Mesenchymal stem cell (in vitro differentiated cells and primary cell): ENCODE data around the gene RAB11FIP2.
"Not testable (repeated sequence)": the region's sequence is repeated elsewhere in the genome, so short reads cannot be mapped to it uniquely, and the experiment has no call there.

Source experiments
- DNase-seq: peaks from one replicate; pipeline ENCODE4 v3.0.0-alpha.2; 2013
- H2AFZ ChIP-seq: one replicate; pipeline ENCODE4 v1.6.1; 2013; ENCODE audit warnings: low read depth, mild to moderate bottlenecking, control low read depth, inconsistent platforms, low read length, moderate library complexity
- H2AK5ac ChIP-seq: 2 replicates; pipeline ENCODE4 v1.6.1; 2013; ENCODE audit warnings: low read length, moderate library complexity, mild to moderate bottlenecking, inconsistent platforms; ENCODE audit not compliant: severe bottlenecking
- H2BK120ac ChIP-seq: one replicate; pipeline ENCODE4 v1.6.1; 2013; ENCODE audit warnings: low read depth, mild to moderate bottlenecking, inconsistent platforms, low read length, moderate library complexity
- H2BK12ac ChIP-seq, 2 experiments: one replicate each; pipeline ENCODE4 v1.6.1; 2013; ENCODE audit warnings: inconsistent platforms in 2 of 2, low read length in 2 of 2, mild to moderate bottlenecking in 2 of 2, moderate library complexity in 2 of 2, control low read depth in 1 of 2
- H2BK15ac ChIP-seq: one replicate; pipeline ENCODE4 v1.6.1; 2013; ENCODE audit warnings: mild to moderate bottlenecking, low read depth, inconsistent platforms; ENCODE audit not compliant: poor library complexity, severe bottlenecking
- H2BK5ac ChIP-seq: 2 replicates; pipeline ENCODE4 v1.6.1; 2013; ENCODE audit warnings: low read depth, mild to moderate bottlenecking, low read length, control low read depth, inconsistent platforms; ENCODE audit not compliant: poor library complexity, severe bottlenecking
- H3K14ac ChIP-seq, 2 experiments: one replicate each; pipeline ENCODE4 v1.6.1; 2013; ENCODE audit warnings: inconsistent platforms in 2 of 2, low read length in 2 of 2, control low read depth in 1 of 2, mild to moderate bottlenecking in 1 of 2, moderate library complexity in 1 of 2
- H3K18ac ChIP-seq, 2 experiments: one replicate each; pipeline ENCODE4 v1.6.1; 2013; ENCODE audit warnings: inconsistent platforms in 2 of 2, low read length in 2 of 2, control low read depth in 1 of 2, low read depth in 1 of 2, mild to moderate bottlenecking in 1 of 2
- H3K23ac ChIP-seq, 2 experiments: one replicate each; pipeline ENCODE4 v1.6.1; 2013; ENCODE audit warnings: inconsistent platforms in 2 of 2, low read length in 2 of 2, mild to moderate bottlenecking in 2 of 2, moderate library complexity in 2 of 2, control low read depth in 1 of 2
- H3K27ac ChIP-seq: 2 replicates; pipeline ENCODE4 v1.5.1; 2013; ENCODE audit warnings: mild to moderate bottlenecking, moderate library complexity, low read length, control low read depth, inconsistent platforms; ENCODE audit not compliant: poor library complexity, severe bottlenecking
- H3K27me3 ChIP-seq, 2 experiments: 2 replicates each; pipeline versions ENCODE4 v1.6.1 to v1.7.0; 2013; ENCODE audit warnings: low read length in 2 of 2, mild to moderate bottlenecking in 2 of 2, moderate library complexity in 2 of 2, control low read depth in 1 of 2, inconsistent platforms in 1 of 2; ENCODE audit not compliant: control insufficient read depth in 1 of 2, insufficient read depth in 1 of 2
- H3K36me3 ChIP-seq, 2 experiments: 2 replicates each; pipeline versions ENCODE4 v1.6.1 to v1.7.0; 2013; ENCODE audit warnings: low read length in 2 of 2, control low read depth in 1 of 2, inconsistent platforms in 1 of 2, low read depth in 1 of 2, mild to moderate bottlenecking in 1 of 2; ENCODE audit not compliant: insufficient read depth in 2 of 2, control insufficient read depth in 1 of 2
- H3K4ac ChIP-seq, 2 experiments: one replicate each; pipeline ENCODE4 v1.6.1; 2013; ENCODE audit warnings: inconsistent platforms in 2 of 2, low read length in 2 of 2, mild to moderate bottlenecking in 2 of 2, moderate library complexity in 2 of 2, control low read depth in 1 of 2, low read depth in 1 of 2
- H3K4me1 ChIP-seq: 2 replicates; pipeline ENCODE4 v1.6.1; 2013; ENCODE audit warnings: low read depth, low read length, control low read depth; ENCODE audit not compliant: control insufficient read depth, insufficient read depth
- H3K4me2 ChIP-seq: 2 replicates; pipeline ENCODE4 v1.6.1; 2013; ENCODE audit warnings: low read length, mild to moderate bottlenecking, inconsistent platforms; ENCODE audit not compliant: poor library complexity, severe bottlenecking
- H3K4me3 ChIP-seq, 2 experiments: 2 replicates each; pipeline versions ENCODE4 v1.5.1 to v1.7.0; 2013; ENCODE audit warnings: low read length in 2 of 2, mild to moderate bottlenecking in 2 of 2, control low read depth in 1 of 2, low read depth in 1 of 2; ENCODE audit not compliant: insufficient read depth in 1 of 2
- H3K79me1 ChIP-seq: replicated peaks from 2 replicates; pipeline ENCODE4 v1.6.1; 2013; ENCODE audit warnings: mild to moderate bottlenecking, control low read depth, low read length, inconsistent platforms; ENCODE audit not compliant: poor library complexity, severe bottlenecking
- H3K9ac ChIP-seq: 2 replicates; pipeline ENCODE4 v1.7.0; 2013; ENCODE audit warnings: mild to moderate bottlenecking, low read length, moderate library complexity
- H3K9me3 ChIP-seq: 2 replicates; pipeline ENCODE4 v1.7.0; 2013; ENCODE audit warnings: mild to moderate bottlenecking, low read length; ENCODE audit not compliant: control insufficient read depth
- H4K8ac ChIP-seq: one replicate; pipeline ENCODE4 v1.6.1; 2013; ENCODE audit warnings: inconsistent platforms, mild to moderate bottlenecking, low read length, moderate library complexity
- H4K91ac ChIP-seq: one replicate; pipeline ENCODE4 v1.6.1; 2013; ENCODE audit warnings: mild to moderate bottlenecking, low read length, inconsistent platforms
- WGBS: methylation state at CpG from one replicate; pipeline ENCODE4 v1.1.7; 2013; ENCODE audit warnings: mixed read lengths; 5-methylcytosine and 5-hydroxymethylcytosine counted together

The RAB11FIP2 gene

GRCh38 chr10:118076705-118077104 lies 30.0 kb upstream of the RAB11FIP2 start:
- no peak for DNase-seq
- no peak overlapping the region for H3K9ac ChIP-seq
- no peak overlapping the region for H3K18ac ChIP-seq
- H2BK15ac ChIP-seq = no peak overlapping the region
- H3K27ac ChIP-seq = no peak overlapping the region
- no peaks in the 10 kb centered on the region for H3K9me3 ChIP-seq
- no peak overlapping the region for H3K4ac ChIP-seq
- no peak overlapping the region for H2AFZ ChIP-seq
- WGBS = no CpG with 5 or more reads among the region's 3 CpGs
- no peak overlapping the region for H2AK5ac ChIP-seq
- no peak overlapping the region for H3K4me2 ChIP-seq
- H3K4me1 ChIP-seq = no peaks in the 10 kb centered on the region
- H4K91ac ChIP-seq = no peak overlapping the region
- no peaks in the 10 kb centered on the region for H3K79me1 ChIP-seq
- no peak overlapping the region for H3K4me3 ChIP-seq
- no peak overlapping the region for H3K23ac ChIP-seq
- no peaks in the 10 kb centered on the region for H3K36me3 ChIP-seq
- H2BK12ac ChIP-seq = no peak overlapping the region
- H4K8ac ChIP-seq = no peak overlapping the region
- no peak overlapping the region for H3K14ac ChIP-seq
- no peak overlapping the region for H2BK120ac ChIP-seq
- no peak overlapping the region for H2BK5ac ChIP-seq
- no peaks in the 10 kb centered on the region for H3K27me3 ChIP-seq

DNA sequence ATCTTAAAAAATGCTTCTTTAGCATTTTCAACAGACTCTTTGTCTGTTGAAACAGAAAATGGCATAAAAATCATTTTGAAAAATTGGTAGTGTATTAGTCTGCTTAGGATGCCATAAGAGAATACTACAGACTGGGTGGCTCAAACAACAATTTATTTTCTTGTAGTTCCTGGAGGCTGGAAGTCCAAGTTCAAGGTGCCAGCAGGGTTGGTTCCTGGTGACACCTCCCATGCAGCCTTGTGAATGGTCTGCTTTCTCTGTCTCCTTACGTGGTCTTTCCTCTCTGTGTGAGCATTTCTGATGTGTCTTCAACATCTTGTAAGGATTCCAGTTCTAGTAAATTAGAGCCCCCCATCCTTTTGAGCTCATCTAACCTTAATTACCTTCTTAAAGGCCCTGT lies 26.1 kb upstream of the RAB11FIP2 start:
- Histone ChIP-seq H3K4me1 (no peaks in the 10 kb centered on the region), H3K4ac (no peak overlapping the region), H2BK120ac (no peak overlapping the region), H3K27ac (no peak overlapping the region), H4K91ac (no peak overlapping the region), H3K9me3 (no peaks in the 10 kb centered on the region), H3K27me3 (no peaks in the 10 kb centered on the region), H3K4me3 (no peak overlapping the region), H3K9ac (no peak overlapping the region), H2AK5ac (no peak overlapping the region), H2BK5ac (no peak overlapping the region), H3K4me2 (no peak overlapping the region), H3K14ac (no peak overlapping the region), H3K18ac (no peak overlapping the region), H4K8ac (no peak overlapping the region), H2AFZ (no peak overlapping the region), H3K79me1 (no peaks in the 10 kb centered on the region), H2BK12ac (no peak overlapping the region), H2BK15ac (no peak overlapping the region), H3K36me3 (no peaks in the 10 kb centered on the region), H3K23ac (no peak overlapping the region)
- 63% methylated on average over 1 of the region's 1 CpG for WGBS
- DNase-seq = no peak

- not testable (repeated sequence) for H3K4me1 ChIP-seq, H3K4me2 ChIP-seq, H2AFZ ChIP-seq, H3K23ac ChIP-seq, H3K36me3 ChIP-seq, H3K9ac ChIP-seq, H2BK15ac ChIP-seq, H3K18ac ChIP-seq, H2BK5ac ChIP-seq, H4K8ac ChIP-seq, H3K27me3 ChIP-seq, H3K27ac ChIP-seq, H2AK5ac ChIP-seq, H3K14ac ChIP-seq, H3K9me3 ChIP-seq, H3K79me1 ChIP-seq, H4K91ac ChIP-seq, H3K4ac ChIP-seq, H2BK120ac ChIP-seq, H2BK12ac ChIP-seq, DNase-seq, H3K4me3 ChIP-seq
- 50% methylated on average over 1 of the region's 1 CpG for WGBS
These were observed 20.6 kb upstream of the RAB11FIP2 start for GRCh38 chr10:118067389-118067788.

DNA sequence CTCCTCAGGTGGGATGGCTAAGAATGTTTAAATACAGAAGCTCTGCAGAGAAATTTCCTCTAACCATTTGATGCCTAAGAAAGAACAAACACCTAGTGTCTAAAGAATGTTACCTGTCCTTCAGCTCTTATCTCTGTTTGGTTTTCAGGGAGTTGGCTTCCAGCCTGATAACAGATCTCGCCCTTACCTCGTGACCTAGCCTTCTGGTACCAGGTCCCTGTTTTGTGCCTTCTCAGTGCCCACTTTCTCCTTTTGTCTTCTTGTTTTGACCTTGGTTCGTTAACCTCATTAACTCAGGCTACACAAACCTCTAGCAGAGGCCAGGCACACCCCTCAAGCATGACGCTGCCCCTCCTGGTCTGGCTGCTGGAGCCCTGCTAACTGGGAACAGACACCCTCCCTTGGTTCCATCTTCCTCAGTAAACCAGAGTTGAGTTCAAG lies 16.1 kb upstream of the RAB11FIP2 start:
- no peak overlapping the region for H2AK5ac ChIP-seq
- no peak overlapping the region for H3K27ac ChIP-seq
- peak overlapping the region in 1 of 2 experiments; percentile 81 for H3K14ac ChIP-seq
- H3K4me3 ChIP-seq = no peak overlapping the region
- no peaks in the 10 kb centered on the region for H3K27me3 ChIP-seq
- no peak overlapping the region for H3K23ac ChIP-seq
- WGBS = 58% methylated on average over 4 of the region's 4 CpGs
- no peak overlapping the region for H3K4me2 ChIP-seq
- H2BK12ac ChIP-seq = no peak overlapping the region
- H2BK15ac ChIP-seq = no peak overlapping the region
- H2BK5ac ChIP-seq = no peak overlapping the region
- no peak overlapping the region for H3K18ac ChIP-seq
- H4K91ac ChIP-seq = no peak overlapping the region
- no peak overlapping the region for H2AFZ ChIP-seq
- DNase-seq = no peak
- no peaks in the 10 kb centered on the region for H3K9me3 ChIP-seq
- no peak overlapping the region for H3K4ac ChIP-seq
- H3K36me3 ChIP-seq = no peaks in the 10 kb centered on the region
- peaks cover 1% of the 10 kb centered on the region for H3K4me1 ChIP-seq
- H3K79me1 ChIP-seq = no peaks in the 10 kb centered on the region
- no peak overlapping the region for H4K8ac ChIP-seq
- no peak overlapping the region for H3K9ac ChIP-seq
- no peak overlapping the region for H2BK120ac ChIP-seq
